Measurements from ENCODE around the gene KCNT2. TPM values are rescaled to one million over a fixed set of nuclear protein-coding genes. Genes with fewer than 3 reads are reported as not detected.

Gene KCNT2
- total RNA-seq, 1 experiment from 2014 or later, result 9.1 TPM

GRCh38 chr1:196410768-196411167 is 197.5 kb downstream of the KCNT2 start:
- Histone ChIP-seq H4K8ac (replicated peaks; ENCODE audit: insufficient read length, low read depth, low read length) (no peak overlapping the region), H4K91ac (ENCODE audit: insufficient read length, low read depth, low read length) (no peak overlapping the region), H3K79me2 (ENCODE audit: insufficient read depth, low read length) (no peaks in the 10 kb centered on the region), H3K27ac (ENCODE audit: insufficient read length, low read depth, low read length) (no peak overlapping the region), H2BK120ac (ENCODE audit: low read depth, low read length, poor library complexity, severe bottlenecking) (no peak overlapping the region), H2BK12ac (ENCODE audit: insufficient read length, low read depth, low read length) (no peak overlapping the region), H2BK5ac (ENCODE audit: insufficient read length, low read length) (no peak overlapping the region), H3K4ac (ENCODE audit: low read depth, low read length) (no peak overlapping the region), H2BK15ac (ENCODE audit: low read depth, low read length) (no peak overlapping the region), H4K5ac (ENCODE audit: insufficient read length, low read depth, low read length) (no peak overlapping the region), H2AFZ (ENCODE audit: low read length) (no peak overlapping the region), H3K14ac (ENCODE audit: insufficient read depth, low read length) (no peak overlapping the region), H3K9me3 (ENCODE audit: control insufficient read depth, low read depth, low read length) (no peaks in the 10 kb centered on the region), H3K4me1 (ENCODE audit: insufficient read depth, low read length) (no peaks in the 10 kb centered on the region), H3K18ac (ENCODE audit: insufficient read length, low read depth, low read length) (no peak overlapping the region), H2AK5ac (ENCODE audit: insufficient read length, low read length) (no peak overlapping the region), H2BK20ac (ENCODE audit: low read depth, low read length, poor library complexity, severe bottlenecking) (no peak overlapping the region), H3K9ac (ENCODE audit: extremely low read depth, insufficient read length, low read length) (no peak overlapping the region), H3K56ac (ENCODE audit: insufficient read length, low read depth, low read length) (no peak overlapping the region), H3K79me1 (ENCODE audit: insufficient read depth, low read depth, low read length, poor library complexity, severe bottlenecking) (no peaks in the 10 kb centered on the region), H3T11ph (ENCODE audit: low read length) (no peak overlapping the region), H4K20me1 (ENCODE audit: control insufficient read depth, insufficient read depth, insufficient read length) (no peaks in the 10 kb centered on the region), H3K23ac (ENCODE audit: insufficient read length, low read depth, low read length) (no peak overlapping the region), H3K23me2 (ENCODE audit: insufficient read length, low read depth, low read length, poor library complexity, severe bottlenecking) (no peaks in the 10 kb centered on the region), H3K4me2 (ENCODE audit: insufficient read depth, insufficient read length, low read length) (no peak overlapping the region), H3K27me3 (ENCODE audit: insufficient read depth, low read length) (no peaks in the 10 kb centered on the region)
- no peak for DNase-seq
- no peaks in the 10 kb centered on the region for H3K9me3 Mint-ChIP-seq
- no peak overlapping the region for H3K4me3 Mint-ChIP-seq
- H3K4me1 Mint-ChIP-seq, result peaks cover 4 to 5% of the 10 kb centered on the region in 2 experiments
- H3K27me3 Mint-ChIP-seq (ENCODE audit: low read depth), result no peaks in the 10 kb centered on the region
- H3K27ac Mint-ChIP-seq, result peak overlapping the region in 1 of 3 experiments; percentile 81; a peak in 1 of 7 replicates
- TF ChIP-seq, protein P1, sequence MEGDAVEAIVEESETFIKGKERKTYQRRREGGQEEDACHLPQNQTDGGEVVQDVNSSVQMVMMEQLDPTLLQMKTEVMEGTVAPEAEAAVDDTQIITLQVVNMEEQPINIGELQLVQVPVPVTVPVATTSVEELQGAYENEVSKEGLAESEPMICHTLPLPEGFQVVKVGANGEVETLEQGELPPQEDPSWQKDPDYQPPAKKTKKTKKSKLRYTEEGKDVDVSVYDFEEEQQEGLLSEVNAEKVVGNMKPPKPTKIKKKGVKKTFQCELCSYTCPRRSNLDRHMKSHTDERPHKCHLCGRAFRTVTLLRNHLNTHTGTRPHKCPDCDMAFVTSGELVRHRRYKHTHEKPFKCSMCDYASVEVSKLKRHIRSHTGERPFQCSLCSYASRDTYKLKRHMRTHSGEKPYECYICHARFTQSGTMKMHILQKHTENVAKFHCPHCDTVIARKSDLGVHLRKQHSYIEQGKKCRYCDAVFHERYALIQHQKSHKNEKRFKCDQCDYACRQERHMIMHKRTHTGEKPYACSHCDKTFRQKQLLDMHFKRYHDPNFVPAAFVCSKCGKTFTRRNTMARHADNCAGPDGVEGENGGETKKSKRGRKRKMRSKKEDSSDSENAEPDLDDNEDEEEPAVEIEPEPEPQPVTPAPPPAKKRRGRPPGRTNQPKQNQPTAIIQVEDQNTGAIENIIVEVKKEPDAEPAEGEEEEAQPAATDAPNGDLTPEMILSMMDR (conservative IDR thresholded peaks at IDR 0.05), result no peak
- peaks cover 0 to 3% (median 0%) of the 10 kb centered on the region in 3 experiments; a peak in 2 of 7 replicates for H3K36me3 Mint-ChIP-seq (ENCODE audit: insufficient read depth in 1 of 3, low read depth in 3 of 3)

Measured in H9 (cell line).